Activated naive CD8-positive, alpha-beta T cell treated with anti-CD3 and anti-CD28 coated beads for 36 hours (primary cell): Measurements from ENCODE around the gene INPP5K. TPM values are rescaled to one million over a fixed set of nuclear protein-coding genes. Genes with fewer than 3 reads are reported as not detected.
"Not testable (repeated sequence)": the region's sequence is repeated elsewhere in the genome, so short reads cannot be mapped to it uniquely, and the experiment has no call there.

Experiments used
- DNase-seq: peaks from one replicate; pipeline ENCODE4 v3.0.0; 2021
- H3K27ac Mint-ChIP-seq: one replicate; pipeline ENCODE4 v1.8.0; 2022; ENCODE audit warnings: mild to moderate bottlenecking, moderate library complexity, mixed read lengths
- H3K27me3 Mint-ChIP-seq: one replicate; pipeline ENCODE4 v1.8.0; 2022; ENCODE audit warnings: mild to moderate bottlenecking, mixed read lengths
- H3K36me3 Mint-ChIP-seq: one replicate; pipeline ENCODE4 v1.8.0; 2021; ENCODE audit warnings: mild to moderate bottlenecking, mixed read lengths
- H3K4me1 Mint-ChIP-seq: one replicate; pipeline ENCODE4 v1.8.0; 2021; ENCODE audit warnings: mixed read lengths
- H3K4me3 Mint-ChIP-seq: one replicate; pipeline ENCODE4 v1.8.0; 2022; ENCODE audit warnings: mild to moderate bottlenecking, moderate library complexity, mixed read lengths
- H3K9me3 Mint-ChIP-seq: one replicate; pipeline ENCODE4 v1.8.0; 2022; ENCODE audit warnings: mixed read lengths
- total RNA-seq, 2 experiments: library from RNA; stranded (reverse); gene quantifications; one replicate each; pipeline ENCODE4 v1.2.3, GENCODE V29; 2021

INPP5K gene
- total RNA-seq = 10 to 100 TPM; 18.1 to 18.2 TPM

- H3K27ac Mint-ChIP-seq = peak within 1 kb of the TSS; percentile 82
- no peaks in the 10 kb centered on the region for H3K36me3 Mint-ChIP-seq
- H3K4me1 Mint-ChIP-seq = peaks cover 24% of the 10 kb centered on the region
- no peaks in the 10 kb centered on the region for H3K27me3 Mint-ChIP-seq
- peak within 1 kb of the TSS; percentile 88 for H3K4me3 Mint-ChIP-seq
- DNase-seq = peak; percentile 99
- H3K9me3 Mint-ChIP-seq = no peaks in the 10 kb centered on the region
Observed at GRCh38 chr17:1516388-1517161, at the start of gene INPP5K. Gene INPP5K, minus strand, starts transcription at chr17:1516612. Its CDS starts 113 bp downstream, at chr17:1516499.

GRCh38 chr17:1565877-1566276 lies 49.5 kb upstream of the INPP5K start:
- DNase-seq = no peak
- Mint-ChIP-seq H3K4me3 (no peak overlapping the region), H3K36me3 (no peaks in the 10 kb centered on the region), H3K4me1 (peaks cover 22% of the 10 kb centered on the region), H3K9me3 (no peaks in the 10 kb centered on the region), H3K27ac (no peak overlapping the region), H3K27me3 (no peaks in the 10 kb centered on the region)

GRCh38 chr17:1563786-1564613 lies 47.6 kb upstream of the INPP5K start:
- DNase-seq = no peak
- H3K4me3 Mint-ChIP-seq = no peak overlapping the region
- peaks cover 2% of the 10 kb centered on the region for H3K36me3 Mint-ChIP-seq
- peaks cover 33% of the 10 kb centered on the region for H3K4me1 Mint-ChIP-seq
- no peak overlapping the region for H3K27ac Mint-ChIP-seq
- H3K9me3 Mint-ChIP-seq = no peaks in the 10 kb centered on the region
- H3K27me3 Mint-ChIP-seq = no peaks in the 10 kb centered on the region

- not testable (repeated sequence) for H3K9me3 Mint-ChIP-seq, H3K27me3 Mint-ChIP-seq, DNase-seq, H3K4me3 Mint-ChIP-seq, H3K36me3 Mint-ChIP-seq, H3K27ac Mint-ChIP-seq
- H3K4me1 Mint-ChIP-seq = peaks cover 35% of the 10 kb centered on the region
Observed at GRCh38 chr17:1563471-1563785, 47.0 kb upstream of the INPP5K start.

- Mint-ChIP-seq H3K4me3 (peak overlapping the region; percentile 83), H3K9me3 (no peaks in the 10 kb centered on the region), H3K4me1 (peaks cover 35% of the 10 kb centered on the region), H3K36me3 (peaks cover 2% of the 10 kb centered on the region), H3K27me3 (no peaks in the 10 kb centered on the region), H3K27ac (no peak overlapping the region)
- no peak for DNase-seq
Observed at GRCh38 chr17:1562176-1562643, 45.8 kb upstream of the INPP5K start.

- Mint-ChIP-seq H3K36me3 (peaks cover 2% of the 10 kb centered on the region), H3K27ac (no peak overlapping the region), H3K4me3 (peak overlapping the region; percentile 83), H3K4me1 (peaks cover 36% of the 10 kb centered on the region), H3K27me3 (no peaks in the 10 kb centered on the region), H3K9me3 (no peaks in the 10 kb centered on the region)
- peak; percentile 59 for DNase-seq
Observed at GRCh38 chr17:1561420-1562175, 45.2 kb upstream of the INPP5K start.

- DNase-seq = no peak
- no peak overlapping the region for H3K27ac Mint-ChIP-seq
- peaks cover 36% of the 10 kb centered on the region for H3K4me1 Mint-ChIP-seq
Observed at GRCh38 chr17:1560858-1561355, 44.5 kb upstream of the INPP5K start.

GRCh38 chr17:1560101-1560857 lies 43.9 kb upstream of the INPP5K start:
- Mint-ChIP-seq H3K9me3 (no peaks in the 10 kb centered on the region), H3K27ac (no peak overlapping the region), H3K27me3 (no peaks in the 10 kb centered on the region), H3K4me3 (no peak overlapping the region), H3K4me1 (peaks cover 33% of the 10 kb centered on the region), H3K36me3 (peaks cover 4% of the 10 kb centered on the region)
- DNase-seq = no peak

More at GRCh38 chr17:1560858-1561355, 44.5 kb upstream of the INPP5K start:
- Mint-ChIP-seq H3K27me3 (no peaks in the 10 kb centered on the region), H3K36me3 (peaks cover 4% of the 10 kb centered on the region), H3K4me3 (peak overlapping the region; percentile 83), H3K9me3 (no peaks in the 10 kb centered on the region)

GRCh38 chr17:1559047-1560043 lies 42.9 kb upstream of the INPP5K start:
- Mint-ChIP-seq H3K4me1 (peaks cover 33% of the 10 kb centered on the region), H3K9me3 (no peaks in the 10 kb centered on the region), H3K4me3 (no peak overlapping the region), H3K36me3 (peaks cover 4% of the 10 kb centered on the region), H3K27me3 (no peaks in the 10 kb centered on the region), H3K27ac (no peak overlapping the region)
- no peak for DNase-seq

- no peak overlapping the region for H3K4me3 Mint-ChIP-seq
- no peaks in the 10 kb centered on the region for H3K27me3 Mint-ChIP-seq
- no peak overlapping the region for H3K27ac Mint-ChIP-seq
- H3K4me1 Mint-ChIP-seq = peaks cover 29% of the 10 kb centered on the region
- peaks cover 4% of the 10 kb centered on the region for H3K36me3 Mint-ChIP-seq
- DNase-seq = no peak
- H3K9me3 Mint-ChIP-seq = no peaks in the 10 kb centered on the region
Observed at GRCh38 chr17:1558401-1558800, 42.0 kb upstream of the INPP5K start.

GRCh38 chr17:1557355-1558095 lies 41.1 kb upstream of the INPP5K start:
- peaks cover 29% of the 10 kb centered on the region for H3K4me1 Mint-ChIP-seq
- DNase-seq = no peak
- no peak overlapping the region for H3K4me3 Mint-ChIP-seq
- no peak overlapping the region for H3K27ac Mint-ChIP-seq
- peaks cover 4% of the 10 kb centered on the region for H3K36me3 Mint-ChIP-seq
- H3K9me3 Mint-ChIP-seq = no peaks in the 10 kb centered on the region
- no peaks in the 10 kb centered on the region for H3K27me3 Mint-ChIP-seq

GRCh38 chr17:1555651-1556471 lies 39.4 kb upstream of the INPP5K start:
- no peak overlapping the region for H3K27ac Mint-ChIP-seq
- no peak overlapping the region for H3K4me3 Mint-ChIP-seq
- H3K36me3 Mint-ChIP-seq = peaks cover 4% of the 10 kb centered on the region
- DNase-seq = no peak
- H3K4me1 Mint-ChIP-seq = peaks cover 24% of the 10 kb centered on the region
- H3K9me3 Mint-ChIP-seq = no peaks in the 10 kb centered on the region
- no peaks in the 10 kb centered on the region for H3K27me3 Mint-ChIP-seq
